ENCODE measurements around the gene DDX53.

DDX53 gene
- 0 to 0.05 reads per million in 2 donors for total RNA-seq

GRCh38 chrX:22999696-23000223, at the start of gene DDX53:
DDX53 (plus strand) TSS chrX:22999960; CDS start chrX:23000058, 98 bp downstream.
- DNase-seq: no peak

DNA sequence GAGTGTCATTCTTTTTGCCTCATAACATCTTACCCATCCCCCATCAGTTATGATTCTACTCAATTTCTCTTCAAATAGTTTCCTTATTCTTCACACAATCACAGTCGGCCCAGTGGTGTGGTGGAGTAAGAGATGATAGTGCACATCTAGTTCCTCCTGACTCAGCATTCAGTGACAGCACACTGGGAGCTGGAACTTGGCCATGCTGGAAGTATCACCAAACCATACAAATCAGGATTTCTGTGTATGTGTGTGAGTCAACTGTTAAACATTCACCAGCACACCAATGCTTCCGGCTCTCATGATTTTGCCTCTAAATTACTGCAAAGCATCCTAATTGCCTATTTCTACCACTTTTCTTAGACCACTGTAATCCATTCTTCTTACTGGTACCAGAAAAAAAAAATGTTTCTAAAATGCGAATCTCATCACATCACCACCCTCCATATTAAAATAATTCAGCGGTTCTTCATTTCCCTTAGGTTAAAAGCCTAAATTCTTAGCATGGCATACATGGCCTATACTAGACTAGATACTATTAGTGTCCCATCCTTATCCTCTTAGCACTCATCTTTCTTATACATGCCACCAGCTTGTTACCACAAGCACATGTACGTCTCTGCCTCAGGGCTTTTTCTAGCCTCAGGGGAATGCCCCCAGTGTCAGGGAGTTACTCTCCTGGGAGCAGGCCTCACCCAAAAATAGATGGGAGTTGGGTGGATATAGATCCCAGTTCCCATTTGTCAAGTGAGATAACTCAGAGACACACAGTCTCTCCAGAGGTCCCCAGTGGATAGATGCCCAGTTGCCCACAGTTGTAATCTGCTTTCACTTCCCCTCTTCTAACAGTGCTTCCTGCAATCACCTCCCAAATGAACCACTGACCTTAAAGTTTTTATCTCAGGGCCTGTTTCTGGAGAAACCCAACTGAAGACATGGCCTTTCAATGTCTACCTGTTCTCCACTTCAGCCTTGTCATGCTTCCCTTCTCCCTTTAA, 49.2 kb upstream of the DDX53 start:
- no peak for DNase-seq

DNA sequence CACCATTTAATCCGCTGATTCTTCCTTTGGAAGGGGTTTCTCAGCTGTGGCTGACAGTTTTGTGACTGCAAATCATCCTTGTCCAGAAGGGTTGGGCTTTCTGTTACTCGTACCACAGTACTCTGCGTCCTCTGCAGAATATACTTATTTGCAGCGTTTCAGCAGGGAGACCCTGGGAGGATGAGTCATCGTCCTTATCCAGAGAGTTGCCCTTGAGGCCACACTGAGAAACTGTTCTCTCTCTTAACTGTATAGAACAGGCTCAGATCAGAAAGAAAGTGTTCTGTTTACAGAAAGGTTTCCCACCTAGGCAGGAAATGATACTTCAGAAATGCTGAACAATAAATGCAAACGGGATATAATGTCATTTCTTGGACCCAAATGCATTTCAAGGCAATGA, 47.8 kb upstream of the DDX53 start:
- no peak for DNase-seq

DNA sequence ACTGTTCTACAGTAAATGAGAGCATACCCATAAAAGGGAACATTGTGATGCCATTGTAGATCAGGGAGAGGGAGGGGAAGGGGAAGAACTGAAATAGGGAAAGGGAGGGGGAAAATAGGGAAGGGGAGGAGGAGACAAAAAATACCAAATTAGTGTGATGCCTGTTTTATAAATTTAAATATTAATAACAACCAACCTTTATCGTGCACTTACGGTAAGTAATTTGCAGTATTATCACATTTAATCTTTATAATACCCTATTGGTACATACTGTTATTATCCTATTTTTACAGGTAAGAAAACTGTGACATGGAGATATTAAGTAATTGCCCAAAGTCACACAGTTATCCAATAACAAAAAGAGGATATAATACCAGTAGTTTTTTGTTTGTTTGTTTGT, 41.5 kb upstream of the DDX53 start:
- no peak for DNase-seq

GRCh38 chrX:22959204-22959920, 40.4 kb upstream of the DDX53 start:
- no peak for DNase-seq

DNA sequence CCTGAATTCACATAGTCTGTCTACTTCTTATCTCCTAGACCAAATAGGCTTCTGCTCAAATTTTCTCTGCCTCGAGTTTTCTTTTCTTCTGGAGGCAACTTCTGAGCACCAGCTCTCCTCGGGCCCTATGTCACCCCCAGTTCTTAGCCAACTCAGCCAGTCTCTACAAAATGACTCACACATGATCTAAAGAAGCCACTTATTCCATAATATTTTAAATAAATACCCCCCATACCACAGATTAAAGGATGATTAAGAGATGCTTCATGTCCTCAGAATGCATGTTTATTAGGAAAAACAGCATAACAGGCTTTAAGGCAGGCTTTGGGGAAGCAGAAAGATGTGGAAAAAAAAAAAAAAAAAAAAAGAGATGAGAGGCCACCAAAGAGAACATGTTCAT, 36.6 kb upstream of the DDX53 start:
- no peak for DNase-seq

GRCh38 chrX:22968494-22968893, 31.3 kb upstream of the DDX53 start:
- DNase-seq: no peak

- DNase-seq: no peak
Measured at GRCh38 chrX:22969411-22969810, 30.3 kb upstream of the DDX53 start.

- DNase-seq: no peak
Measured at GRCh38 chrX:22970861-22971260, 28.9 kb upstream of the DDX53 start.

DNA sequence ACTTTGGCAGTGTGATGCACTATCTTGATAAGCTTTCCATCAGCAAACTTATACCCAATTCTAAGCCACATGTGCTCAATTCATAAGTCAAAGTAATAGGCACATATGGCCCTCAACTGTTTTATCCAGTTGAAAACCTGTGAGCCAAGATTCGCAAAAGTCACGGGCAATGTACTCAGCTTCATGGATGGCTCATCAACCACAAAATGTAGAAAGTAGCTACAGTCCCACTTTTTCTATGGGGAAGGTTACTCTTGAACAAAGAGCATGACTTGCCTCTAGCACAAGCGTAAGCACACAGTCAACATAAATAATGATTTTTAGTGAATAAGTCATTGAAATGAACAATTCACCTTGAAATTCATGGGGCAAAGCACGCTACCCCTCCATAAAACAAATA, 25.1 kb upstream of the DDX53 start:
- DNase-seq: no peak

GRCh38 chrX:22975786-22976185, 24.0 kb upstream of the DDX53 start:
- no peak for DNase-seq

DNA sequence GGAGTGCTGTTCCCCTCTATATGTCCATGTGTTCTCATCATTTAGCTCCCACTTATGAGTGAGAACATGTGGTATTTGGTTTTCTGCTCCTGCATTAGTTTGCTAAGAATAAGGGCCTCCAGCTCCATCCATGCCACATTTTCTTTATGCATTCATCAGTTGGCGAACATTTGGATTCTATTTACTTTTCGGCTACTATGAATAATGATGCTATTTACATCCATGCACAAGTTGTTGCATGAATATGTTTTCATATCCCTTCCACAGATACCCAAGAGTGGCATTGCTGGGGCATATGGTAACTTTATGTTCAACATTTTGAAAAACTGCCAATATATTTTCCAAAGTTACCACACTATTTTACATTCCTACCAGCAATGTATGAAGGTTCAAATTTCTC, 13.8 kb upstream of the DDX53 start:
- DNase-seq: no peak

GRCh38 chrX:22987452-22987851, 12.3 kb upstream of the DDX53 start:
- DNase-seq: no peak

GRCh38 chrX:23003116-23003515, 3.4 kb downstream of the DDX53 start:
- no peak for DNase-seq

- DNase-seq: no peak
Measured at GRCh38 chrX:23008431-23009099, 8.8 kb downstream of the DDX53 start.

DNA sequence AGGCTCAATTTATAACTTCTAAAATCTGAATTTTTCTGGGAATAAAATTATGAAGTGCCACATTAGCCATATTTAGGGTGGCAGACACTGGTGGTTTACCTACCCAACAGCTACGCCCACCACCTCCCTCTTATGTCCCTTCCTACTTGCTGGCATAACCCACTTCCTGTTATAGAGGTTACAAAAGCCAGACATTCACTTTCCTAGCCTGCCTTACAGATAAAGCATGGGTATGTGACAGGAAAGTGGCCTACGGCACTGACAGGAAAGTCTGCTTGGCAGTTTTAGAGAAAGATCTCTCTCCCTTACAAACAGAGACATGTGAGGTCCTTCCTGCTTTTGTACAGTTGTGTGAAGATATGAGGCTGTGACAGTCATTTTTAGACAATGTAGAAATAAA, 12.4 kb downstream of the DDX53 start:
- DNase-seq: no peak

GRCh38 chrX:23012636-23013035, 12.9 kb downstream of the DDX53 start:
- DNase-seq: no peak

DNA sequence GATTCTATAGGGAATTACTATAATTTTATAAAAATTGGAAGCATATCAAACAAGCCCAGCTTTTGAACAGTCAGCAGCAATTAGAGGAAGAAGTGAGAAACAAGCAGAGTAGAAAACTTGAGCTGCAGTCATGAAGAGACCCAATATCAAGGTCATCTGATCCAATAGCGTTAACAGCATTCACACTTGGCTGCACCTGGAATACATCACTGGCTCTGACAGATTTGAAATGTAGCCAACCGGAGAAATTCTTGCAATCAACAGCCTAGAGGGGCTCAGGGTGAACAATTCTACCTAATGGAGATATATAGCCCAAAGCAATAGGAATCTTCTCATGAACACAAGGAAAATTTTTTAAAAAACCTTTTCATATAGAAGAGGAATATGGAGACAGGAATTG, 13.6 kb downstream of the DDX53 start:
- DNase-seq: no peak

- DNase-seq: no peak
Measured at GRCh38 chrX:23031600-23031999, 31.8 kb downstream of the DDX53 start.

- no peak for DNase-seq
Measured at GRCh38 chrX:23035493-23035892, 35.7 kb downstream of the DDX53 start.

DNA sequence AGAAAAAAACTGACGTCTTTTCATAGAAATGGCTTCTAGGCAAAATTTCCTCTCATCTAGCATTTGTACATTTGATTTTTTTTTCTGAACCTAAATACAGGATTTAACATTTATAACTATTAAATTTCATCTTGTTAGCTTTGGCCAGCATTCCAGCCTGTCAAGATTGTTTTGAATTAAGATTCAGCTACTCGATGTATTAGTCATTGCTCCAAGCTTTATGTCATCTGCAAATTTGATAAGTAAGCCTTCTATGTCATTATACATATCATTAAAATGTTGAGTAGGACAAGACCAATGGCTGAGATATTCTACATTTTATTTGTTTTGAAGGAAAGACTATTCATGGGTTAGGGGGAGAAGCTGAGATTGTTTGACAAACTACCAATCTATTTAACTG, 46.7 kb downstream of the DDX53 start:
- DNase-seq: no peak

DNA sequence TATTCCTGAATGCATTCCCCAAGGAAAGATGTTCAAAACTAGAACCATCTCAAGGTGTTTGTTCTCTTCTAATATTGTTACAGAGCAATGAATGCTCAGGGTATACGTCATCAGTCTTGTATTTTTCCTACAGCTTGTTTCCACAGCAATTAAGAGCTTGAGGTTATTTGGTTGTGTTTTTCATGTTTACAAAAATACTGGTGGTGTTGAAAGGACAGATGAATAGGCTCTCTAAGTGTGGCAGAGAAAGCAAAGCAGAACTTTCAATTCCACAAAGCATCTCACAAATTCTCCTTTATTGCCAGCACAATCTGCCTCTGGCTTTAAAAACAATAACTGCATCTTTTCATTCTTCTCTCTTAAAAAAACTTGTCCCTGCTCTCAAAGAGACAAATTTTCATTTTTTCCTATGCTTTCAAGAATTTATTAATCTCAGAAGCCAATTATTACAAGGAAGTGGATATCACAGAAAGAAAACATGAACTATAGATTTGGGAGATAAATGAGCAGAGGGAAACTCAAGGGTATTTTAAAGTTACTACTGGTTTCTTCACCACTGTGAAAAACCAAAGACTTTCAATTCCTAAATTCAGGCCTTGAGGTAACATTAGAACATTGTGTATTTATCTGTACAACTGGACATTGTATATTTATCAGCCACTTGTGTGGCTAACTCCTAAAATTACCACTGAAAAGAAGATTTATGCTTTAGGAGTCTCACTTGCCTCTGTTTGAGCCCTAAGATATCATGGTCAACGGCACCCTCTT, 49.2 kb downstream of the DDX53 start:
- no peak for DNase-seq

Measured in activated gamma-delta T cell (primary cell).